Endothelial cell of umbilical vein (primary cell): ENCODE results near the gene PLAAT2. TPM values are rescaled to one million over a fixed set of nuclear protein-coding genes. Genes with fewer than 3 reads are reported as not detected.

Source experiments
- BruUV-seq: library from RNA; stranded (reverse); fragments of 400-500 nt; replicated peaks from 2 replicates; lab custom pipeline; 2021; lab: Mats Ljungman, UMichigan
- CTCF ChIA-PET: fragments of 300-600, 350-600 bp; sonication (Branson Sonifier 250); formaldehyde crosslinking; loops from one replicate; lab custom pipeline; 2021; ENCODE audit warnings: antibody characterized with exemption, inconsistent platforms; lab: Charles Lee
- POLR2A ChIA-PET: fragments of 300-600, 350-600 bp; sonication (Branson Sonifier 250); formaldehyde crosslinking; loops from one replicate; lab custom pipeline; 2021; ENCODE audit warnings: antibody characterized with exemption, inconsistent platforms; lab: Charles Lee
- DNase-seq: peaks from one replicate; pipeline ENCODE4 v3.0.0-alpha.2; 2011; ENCODE audit warnings: low read depth, low spot score
- FAIRE-seq: peaks from 2 replicates; lab custom pipeline; 2011; peaks lifted over from hg19 to GRCh38; lab: Jason Lieb, UNC
- H2AFZ ChIP-seq: 2 replicates; pipeline ENCODE4 v1.6.0; 2012; ENCODE audit warnings: low read depth, low read length, control low read depth, inconsistent platforms
- H3K27ac ChIP-seq: 2 replicates; pipeline ENCODE4 v1.5.1; 2011; ENCODE audit warnings: low read depth, mild to moderate bottlenecking, control low read depth, low read length, moderate library complexity; ENCODE audit not compliant: insufficient read depth
- H3K27me3 ChIP-seq, 2 experiments: 2 replicates each; pipeline versions ENCODE4 v1.6.0 to v1.6.1; 2011; ENCODE audit warnings: low read length in 2 of 2, mixed read lengths in 1 of 2; ENCODE audit not compliant: control insufficient read depth in 2 of 2, insufficient read depth in 2 of 2
- H3K36me3 ChIP-seq, 2 experiments: 2 replicates in 1 of 2; 3 replicates in 1 of 2; pipeline ENCODE4 v1.5.1; 2011; ENCODE audit warnings: low read length in 2 of 2, mild to moderate bottlenecking in 1 of 2, moderate library complexity in 1 of 2; ENCODE audit not compliant: control insufficient read depth in 2 of 2, insufficient read depth in 2 of 2; ENCODE audit errors: extremely low read depth in 1 of 2
- H3K4me1 ChIP-seq: 3 replicates; pipeline ENCODE4 v1.5.1; 2011; ENCODE audit warnings: mild to moderate bottlenecking, low read length; ENCODE audit not compliant: control insufficient read depth, insufficient read depth; ENCODE audit errors: extremely low read depth
- H3K4me2 ChIP-seq: 2 replicates; pipeline ENCODE4 v1.6.1; 2011; ENCODE audit warnings: low read length, control low read depth, mixed read lengths; ENCODE audit not compliant: insufficient read depth
- H3K4me3 ChIP-seq, 3 experiments: fragments of 200-600 bp in 1 of 3; sonication (generic), shearing (Covaris generic) in 1 of 3; replicated peaks in 1 of 3; 2 replicates each; pipeline ENCODE4 v1.5.1; 2011 to 2016; ENCODE audit warnings: control low read depth in 3 of 3, low read length in 3 of 3, mild to moderate bottlenecking in 2 of 3, inconsistent platforms in 1 of 3, low read depth in 1 of 3, moderate library complexity in 1 of 3; ENCODE audit not compliant: insufficient read depth in 1 of 3
- H3K79me2 ChIP-seq: 2 replicates; pipeline ENCODE4 v1.6.0; 2012; ENCODE audit warnings: low read length, inconsistent platforms; ENCODE audit not compliant: control insufficient read depth, insufficient read depth
- H3K9ac ChIP-seq: replicated peaks from 2 replicates; pipeline ENCODE3; 2011; ENCODE audit warnings: low read length, control low read depth; ENCODE audit not compliant: insufficient read depth; ENCODE audit errors: extremely low read depth
- H3K9me1 ChIP-seq: replicated peaks from 3 replicates; pipeline ENCODE4 v1.6.0; 2011; ENCODE audit warnings: mild to moderate bottlenecking, low read length; ENCODE audit not compliant: control insufficient read depth, insufficient read depth; ENCODE audit errors: extremely low read depth
- H3K9me3 ChIP-seq: replicated peaks from 2 replicates; pipeline ENCODE4 v1.5.1; 2012; ENCODE audit warnings: low read length, inconsistent platforms; ENCODE audit not compliant: control insufficient read depth, insufficient read depth
- H4K20me1 ChIP-seq: replicated peaks from 2 replicates; pipeline ENCODE3; 2011; ENCODE audit warnings: mild to moderate bottlenecking, low read length; ENCODE audit not compliant: control insufficient read depth, insufficient read depth; ENCODE audit errors: extremely low read depth
- CTCF ChIP-seq, 2 donors: IDR thresholded peaks; 1 replicate in 1 of 2; 2 replicates in 1 of 2; pipeline ENCODE4 v1.5.1; 2011; ENCODE audit warnings: low read length in 2 of 2, mild to moderate bottlenecking in 2 of 2, moderate library complexity in 2 of 2, control low read depth in 1 of 2, inconsistent platforms in 1 of 2, low read depth in 1 of 2; ENCODE audit not compliant: insufficient read depth in 1 of 2; ENCODE audit errors: extremely low read depth in 1 of 2
- EZH2 ChIP-seq: IDR thresholded peaks from 2 replicates; pipeline ENCODE4 v1.6.1; 2012; ENCODE audit warnings: borderline replicate concordance, low read depth, mild to moderate bottlenecking, moderate library complexity, low read length, inconsistent platforms; ENCODE audit not compliant: severe bottlenecking
- FOS ChIP-seq: IDR thresholded peaks from 2 replicates; pipeline ENCODE4 v1.6.1; 2011; ENCODE audit warnings: mild to moderate bottlenecking, low read length, moderate library complexity, borderline replicate concordance; ENCODE audit not compliant: insufficient read depth
- GATA2 ChIP-seq: IDR thresholded peaks from 2 replicates; pipeline ENCODE4 v1.7.0; 2011; ENCODE audit warnings: low read depth, mild to moderate bottlenecking, moderate library complexity, mixed read lengths, low read length; ENCODE audit not compliant: insufficient read length, insufficient read depth
- JUN ChIP-seq: IDR thresholded peaks from 2 replicates; pipeline ENCODE4 v1.6.1; 2011; ENCODE audit warnings: borderline replicate concordance, low read depth; ENCODE audit not compliant: insufficient read length, insufficient read depth
- MAX ChIP-seq: IDR thresholded peaks from 2 replicates; pipeline ENCODE4 v1.6.1; 2011; ENCODE audit not compliant: insufficient read depth, insufficient read length
- MYC ChIP-seq: IDR thresholded peaks from one replicate; pipeline ENCODE4 v1.6.1; 2011; ENCODE audit warnings: mild to moderate bottlenecking, low read depth, low read length
- POLR2A ChIP-seq: IDR thresholded peaks from 2 replicates; pipeline ENCODE4 v1.6.1; 2012; ENCODE audit warnings: low read depth, mild to moderate bottlenecking, control low read depth, low read length
- POLR2AphosphoS5 ChIP-seq: IDR thresholded peaks from 2 replicates; pipeline ENCODE4 v1.6.1; 2012; ENCODE audit warnings: low read depth, mild to moderate bottlenecking, control low read depth, low read length, moderate library complexity; ENCODE audit not compliant: insufficient read depth
- dilution Hi-C: fragments of 300-500 bp; cut with MboI; formaldehyde crosslinking; loops from one replicate; pipeline ENCODE4 v1.15.0; 2019; ENCODE audit warnings: low sequenced_read_pairs; ENCODE audit not compliant: extremely low pct_ligation_motif_present
- intact Hi-C: fragments of 100-400 bp; cut with micrococcal nuclease; formaldehyde crosslinking; loops from one replicate; pipeline ENCODE4 v1.10.0; 2022
- polyA plus RNA-seq, 4 experiments: library from polyadenylated mRNA; depleted of rRNA in 3 of 4; stranded (reverse) in 3 of 4; unstranded in 1 of 4; fragments of >200 nt; gene quantifications; 2 replicates each; pipeline versions ENCODE4 v1.2.1 to v1.2.3, GENCODE V29; 2011 to 2012; ENCODE audit warnings: missing spikeins in 1 of 4
- total RNA-seq: library from RNA; stranded (reverse); gene quantifications from 2 replicates; pipeline ENCODE4 v1.2.3, GENCODE V29; 2021

Gene PLAAT2
- total and polyA plus RNA-seq, 2 donors (not counting 3 experiments of a cell fraction or from before 2014, with no cell fraction given): 0.40 TPM; not detected in 1

- Histone ChIP-seq H2AFZ (no peak overlapping the region), H3K9ac (no peak overlapping the region), H3K79me2 (no peaks in the 10 kb centered on the region), H3K9me3 (no peaks in the 10 kb centered on the region), H3K4me3 (no peak overlapping the region), H3K9me1 (no peaks in the 10 kb centered on the region), H3K4me2 (no peak overlapping the region), H3K36me3 (no peaks in the 10 kb centered on the region), H4K20me1 (no peaks in the 10 kb centered on the region), H3K4me1 (no peaks in the 10 kb centered on the region), H3K27ac (no peak overlapping the region), H3K27me3 (peaks cover 0 to 3% of the 10 kb centered on the region in 2 experiments)
- no TSS peak for BruUV-seq
- intact Hi-C loops: no loop called here
- TF ChIP-seq JUN (no peak), MAX (no peak), CTCF (IDR thresholded peaks at IDR 0.05; ENCODE audit: extremely low read depth in 1 of 2, insufficient read depth in 1 of 2, low read depth in 1 of 2, low read length in 2 of 2) (no peak), GATA2 (no peak)
- FAIRE-seq (no peak), DNase-seq (no peak)
- ChIA-PET CTCF (no interaction called here), POLR2A (no interaction called here)
- dilution Hi-C loops: no loop called here
These were observed 6.7 kb downstream of the PLAAT2 start for GRCh38 chr11:63556404-63557013.

GRCh38 chr11:63554877-63555223 lies 8.3 kb downstream of the PLAAT2 start:
- BruUV-seq: no TSS peak
- ChIA-PET CTCF (interaction anchor here (0.7 kb wide), 1 partner anchor 11 kb away, joined by 3 read pairs; no protein-coding TSS in a partner anchor), POLR2A (no interaction called here)
- Histone ChIP-seq H3K4me3 (no peak overlapping the region), H3K4me1 (no peaks in the 10 kb centered on the region), H3K9me1 (no peaks in the 10 kb centered on the region), H3K9ac (no peak overlapping the region), H3K9me3 (no peaks in the 10 kb centered on the region), H3K79me2 (no peaks in the 10 kb centered on the region), H2AFZ (no peak overlapping the region), H4K20me1 (no peaks in the 10 kb centered on the region), H3K27ac (no peak overlapping the region), H3K36me3 (no peaks in the 10 kb centered on the region), H3K27me3 (no peaks in the 10 kb centered on the region), H3K4me2 (no peak overlapping the region)
- TF ChIP-seq FOS (no peak), EZH2 (no peak), POLR2AphosphoS5 (no peak), JUN (no peak), POLR2A (no peak), MYC (no peak), CTCF (IDR thresholded peaks at IDR 0.05; ENCODE audit: extremely low read depth in 1 of 2, insufficient read depth in 1 of 2, low read depth in 1 of 2, low read length in 2 of 2) (no peak), MAX (no peak), GATA2 (no peak)
- intact Hi-C loops (no loop called here), dilution Hi-C loops (no loop called here)
- no peak for FAIRE-seq
- DNase-seq: no peak
